WI38 (cell line): ENCODE results near the gene PRKCE.

Experiments
- H3K4me3 ChIP-seq: 2 replicates; pipeline ENCODE4 v1.5.1; 2011; ENCODE audit warnings: low read depth, mild to moderate bottlenecking, control low read depth, low read length
- CTCF ChIP-seq: IDR thresholded peaks from 2 replicates; pipeline ENCODE4 v1.5.1; 2012; ENCODE audit warnings: low read depth, mild to moderate bottlenecking, control low read depth, low read length

Gene PRKCE

GRCh38 chr2:45984896-45985473, 333.5 kb downstream of the PRKCE start:
- H3K4me3 ChIP-seq: no peak overlapping the region
- no peak for TF ChIP-seq CTCF

- TF ChIP-seq CTCF: no peak
Observed at GRCh38 chr2:45986509-45986908, 335.0 kb downstream of the PRKCE start.

GRCh38 chr2:45987856-45988255, 336.4 kb downstream of the PRKCE start:
- no peak overlapping the region for H3K4me3 ChIP-seq
- no peak for TF ChIP-seq CTCF

More at GRCh38 chr2:45986509-45986908, 335.0 kb downstream of the PRKCE start:
- H3K4me3 ChIP-seq: no peak overlapping the region

GRCh38 chr2:45988879-45989278, 337.4 kb downstream of the PRKCE start:
- no peak for TF ChIP-seq CTCF
- no peak overlapping the region for H3K4me3 ChIP-seq

- TF ChIP-seq CTCF: no peak
- no peak overlapping the region for H3K4me3 ChIP-seq
Observed at GRCh38 chr2:45990131-45990530, 338.7 kb downstream of the PRKCE start.

GRCh38 chr2:45992021-45992740, 340.7 kb downstream of the PRKCE start:
- H3K4me3 ChIP-seq: no peak overlapping the region
- no peak for TF ChIP-seq CTCF

GRCh38 chr2:45992741-45993475, 341.4 kb downstream of the PRKCE start:
- no peak for TF ChIP-seq CTCF
- H3K4me3 ChIP-seq: no peak overlapping the region
